Stimulated activated CD4-positive, alpha-beta T cell treated with anti-CD3 and anti-CD28 coated beads, TNF-alpha, amount 100 ng/mL, for 1 hour (primary cell): ENCODE data around the gene CMPK2.
A peak's percentile ranks its signal among the peaks of the same experiment; 100 is the strongest.

Source experiments
- DNase-seq, 3 donors: peaks; one replicate each; pipeline ENCODE4 v3.0.0-alpha.2; 2020; ENCODE audit warnings: low read depth in 3 of 3, low spot score in 1 of 3

Gene CMPK2

DNA sequence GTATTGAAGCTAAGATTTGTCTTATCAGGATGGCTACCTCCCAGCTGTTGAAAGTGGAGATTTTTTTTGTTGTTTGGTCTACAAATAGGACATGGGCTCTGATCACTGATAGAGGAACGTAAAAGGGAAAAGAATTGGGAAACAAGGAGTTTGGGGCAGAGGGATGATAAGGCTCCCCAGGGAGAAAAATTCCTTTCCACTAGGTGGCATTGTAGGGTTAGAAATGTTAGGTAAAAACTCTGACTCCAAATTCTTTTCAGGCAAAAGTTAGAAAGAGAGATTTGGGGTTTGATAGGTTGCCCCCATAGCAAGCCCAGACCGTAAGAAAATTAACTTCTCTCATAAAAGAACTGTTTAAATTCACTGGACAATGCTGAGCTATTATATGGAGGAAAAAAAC, 19.8 kb downstream of the CMPK2 start:
- no peak for DNase-seq

DNA sequence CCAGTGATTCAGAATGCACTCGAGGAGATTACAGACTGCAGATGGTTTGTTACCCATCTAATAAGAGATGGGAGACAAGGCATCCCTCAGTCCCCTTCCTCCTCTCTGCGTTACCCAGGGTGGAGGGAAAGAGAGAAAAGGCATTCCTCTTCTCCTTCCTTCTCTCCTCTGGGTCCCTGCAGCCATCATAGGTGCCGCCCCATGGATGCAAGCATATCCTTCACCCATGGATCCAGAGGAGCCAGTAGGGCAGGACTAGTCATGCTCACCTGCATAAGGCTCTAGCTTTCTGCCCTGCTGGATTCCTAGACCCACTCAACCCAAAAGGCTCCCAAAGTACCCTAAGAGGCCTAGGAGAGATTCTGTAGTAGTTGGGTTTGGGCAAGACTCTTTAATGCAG, 20.4 kb downstream of the CMPK2 start:
- no peak for DNase-seq

GRCh38 chr2:6841537-6842287, 24.0 kb downstream of the CMPK2 start:
- no peak for DNase-seq

GRCh38 chr2:6838673-6839319, 26.9 kb downstream of the CMPK2 start:
- no peak for DNase-seq

- no peak for DNase-seq
Measured at GRCh38 chr2:6835467-6835866, 30.2 kb downstream of the CMPK2 start.

DNA sequence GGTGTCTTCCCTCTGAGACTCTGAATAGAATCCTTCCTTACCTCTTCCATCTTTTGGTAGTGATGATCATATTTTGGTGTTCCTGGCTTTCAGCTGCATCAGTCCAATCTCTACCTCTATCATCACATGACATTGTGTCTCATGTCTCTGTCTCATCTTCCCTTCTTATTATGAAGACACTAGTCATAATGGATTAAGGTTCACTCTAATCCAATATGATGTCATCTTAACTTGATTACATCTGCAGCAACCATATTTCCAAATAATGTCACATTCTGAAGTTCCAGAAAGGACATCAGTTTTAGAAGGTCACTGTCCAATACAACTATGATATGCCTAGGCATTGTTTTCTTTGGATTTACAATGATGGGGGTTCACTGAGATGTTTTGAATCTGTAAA, 31.5 kb downstream of the CMPK2 start:
- no peak for DNase-seq

- no peak for DNase-seq
Measured at GRCh38 chr2:6833300-6833604, 32.5 kb downstream of the CMPK2 start.

DNA sequence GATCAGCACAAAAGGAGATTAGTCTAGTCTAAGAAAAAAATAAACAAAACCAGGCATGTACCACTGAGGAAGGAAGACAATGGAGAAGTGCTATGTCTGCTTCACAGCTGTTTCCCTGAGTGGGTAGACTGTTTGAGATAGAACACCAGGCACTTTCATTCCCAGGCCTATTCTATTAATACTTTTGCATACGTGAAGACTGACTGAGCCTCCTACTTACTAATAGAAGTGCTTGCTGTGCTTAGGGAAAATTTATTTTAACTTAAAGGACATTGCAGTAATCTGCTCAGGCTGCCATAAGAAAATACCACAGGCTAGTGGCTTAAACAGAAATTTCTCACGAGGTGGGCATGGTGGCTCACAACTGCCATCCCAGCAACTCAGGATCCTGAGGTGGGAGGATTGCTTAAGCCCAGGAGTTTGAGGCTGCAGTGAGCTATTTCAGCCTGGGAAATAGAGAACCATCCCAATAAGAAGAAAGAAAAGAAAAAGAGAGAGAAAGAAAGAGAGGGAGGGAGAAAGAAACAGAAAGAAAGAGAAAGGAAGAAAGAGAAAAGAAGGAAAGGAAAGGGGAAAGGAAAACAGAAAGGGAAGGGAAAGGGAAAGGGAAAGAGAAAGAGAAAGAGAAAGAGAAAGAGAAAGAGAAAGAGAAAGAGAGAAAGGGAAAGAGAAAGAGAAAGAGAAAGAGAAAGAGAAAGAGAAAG, 33.0 kb downstream of the CMPK2 start:
- no peak for DNase-seq

DNA sequence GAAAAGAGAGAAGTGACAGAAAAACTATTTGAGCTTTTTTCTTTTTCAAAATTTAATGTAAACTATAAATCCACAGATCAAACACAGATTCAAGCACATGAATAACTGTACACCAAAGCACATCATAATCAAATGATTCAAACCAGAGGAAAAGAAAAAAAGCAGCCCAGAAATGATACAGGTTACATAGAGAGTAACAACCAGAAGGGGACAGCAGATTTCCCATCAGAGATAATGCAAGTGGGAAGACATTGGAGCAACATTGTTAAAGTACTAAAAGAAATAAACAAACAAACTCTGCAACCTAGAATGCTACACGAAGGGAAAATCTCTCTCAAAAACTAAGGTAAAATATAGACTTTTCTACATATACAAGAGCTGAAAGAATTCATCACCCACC, 34.5 kb downstream of the CMPK2 start:
- DNase-seq = no peak

DNA sequence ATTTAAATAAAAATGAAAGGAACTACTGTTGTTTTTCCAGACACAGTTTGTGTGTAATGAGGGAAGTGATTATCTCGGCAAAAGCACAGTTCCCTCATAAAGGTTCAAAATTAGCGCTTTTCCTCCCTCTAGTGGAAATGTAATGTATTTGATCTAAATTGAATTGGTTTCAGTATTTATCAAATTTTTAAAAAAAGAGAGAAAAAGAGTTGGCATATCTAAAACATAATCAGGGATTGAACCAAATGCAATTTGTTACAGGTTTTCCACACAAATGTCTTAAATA, 37.5 kb downstream of the CMPK2 start:
- no peak for DNase-seq

DNA sequence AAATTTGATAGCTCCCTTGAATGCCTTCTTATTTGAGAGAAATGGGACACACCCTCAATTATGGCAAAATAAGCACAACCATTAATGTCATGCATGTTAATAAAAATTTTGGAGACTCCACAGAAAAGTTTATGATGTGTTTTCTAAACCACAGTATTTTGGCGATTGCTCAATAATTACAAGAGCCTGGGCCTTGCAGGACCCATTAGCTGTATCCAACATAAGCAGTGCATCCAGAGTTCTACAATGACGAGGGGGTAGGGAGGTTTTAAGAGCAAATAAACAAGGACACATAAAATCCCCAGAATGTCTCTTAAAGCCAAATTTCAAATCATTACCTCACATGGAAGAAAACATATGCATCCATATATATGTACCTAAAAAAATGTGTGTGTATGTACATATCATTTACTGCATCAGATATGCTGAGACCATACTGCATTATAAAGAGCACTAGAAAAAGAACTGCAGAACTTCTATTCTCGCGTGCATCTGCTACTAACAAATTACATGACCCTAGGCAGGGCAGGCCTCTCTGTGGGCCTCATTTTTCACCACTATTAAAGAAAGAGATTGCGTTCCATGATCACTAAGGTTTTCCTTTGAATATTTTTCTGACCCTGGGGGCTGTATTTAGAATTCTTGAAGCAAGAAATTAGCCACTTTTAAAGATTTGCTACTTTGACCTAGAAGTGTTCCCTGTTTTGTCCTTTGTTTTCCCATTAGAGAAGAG, 38.0 kb downstream of the CMPK2 start:
- no peak for DNase-seq

DNA sequence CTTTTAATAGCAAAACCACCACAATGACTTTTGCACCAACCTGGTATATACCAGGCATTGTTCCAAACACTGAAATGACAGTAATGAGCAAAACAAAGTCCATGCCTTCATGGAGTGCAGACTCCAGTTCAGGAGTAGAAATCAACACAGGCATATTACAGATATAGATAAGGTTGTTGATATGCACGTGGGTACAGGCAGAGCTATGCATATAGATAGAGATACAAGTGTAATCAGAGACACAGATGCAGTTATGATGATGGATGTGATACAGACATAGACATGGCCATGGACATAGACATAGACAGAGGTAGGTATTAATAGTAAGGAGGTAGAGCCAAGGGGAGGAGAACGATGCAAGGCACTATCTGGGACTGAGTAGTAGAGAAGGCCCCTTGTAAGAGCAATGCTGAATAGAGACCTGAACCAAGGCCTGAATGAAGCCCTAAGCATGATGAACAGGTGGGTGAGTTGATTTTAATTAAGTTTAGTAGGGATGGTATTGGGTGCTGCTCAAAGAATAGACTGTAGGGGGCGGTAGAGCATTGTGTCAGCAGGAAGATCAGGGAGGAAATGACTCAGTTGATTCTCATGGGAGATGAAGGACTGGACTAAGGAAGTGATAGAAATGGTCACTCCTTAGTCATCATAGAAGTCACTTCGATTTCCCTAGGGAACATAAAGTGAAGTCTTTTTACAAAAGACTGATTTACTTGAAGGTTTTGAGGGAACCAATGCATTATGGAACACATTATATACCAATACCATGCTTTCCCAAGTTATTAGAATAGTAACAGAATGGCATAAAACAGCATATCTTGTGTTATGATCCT, 39.4 kb downstream of the CMPK2 start:
- peak; percentile 3 to 20 (median 13) for DNase-seq

DNA sequence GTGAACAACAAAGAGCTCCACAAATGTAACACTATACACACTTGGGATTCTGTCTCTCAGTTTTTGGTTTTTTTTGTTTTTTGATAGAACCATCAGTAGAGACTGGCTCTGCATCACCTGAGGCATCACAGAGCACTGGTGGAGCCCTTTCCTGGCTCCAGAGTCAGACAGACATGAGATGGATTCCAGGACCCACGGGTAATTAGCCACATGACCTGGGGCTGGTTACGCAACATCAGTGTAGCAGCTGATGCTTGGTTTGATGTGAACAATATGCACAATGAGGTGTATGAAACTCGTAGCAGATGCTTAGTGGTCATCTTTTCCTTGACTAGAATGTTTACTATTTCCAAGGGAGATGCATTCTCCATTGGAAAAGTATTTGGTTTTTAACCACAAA, 40.7 kb downstream of the CMPK2 start:
- DNase-seq = no peak

DNA sequence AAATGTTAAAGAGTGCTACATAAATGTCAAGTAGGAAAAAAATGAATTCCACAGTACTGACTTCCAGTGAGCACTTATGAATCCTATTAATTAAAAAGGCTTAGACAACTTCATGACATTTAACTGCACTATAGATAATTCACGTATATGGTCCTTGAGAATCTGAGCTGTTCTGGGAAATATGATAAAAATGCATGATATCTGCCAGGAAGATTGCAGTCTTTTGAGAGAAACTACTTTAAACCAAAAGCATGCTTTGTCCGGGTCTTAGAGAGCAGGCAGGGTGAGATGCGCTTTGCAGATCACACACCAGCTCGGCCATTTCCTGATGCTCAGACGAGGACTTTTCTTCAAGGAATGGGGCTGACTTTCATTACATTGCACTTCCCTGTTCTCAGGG, 42.6 kb downstream of the CMPK2 start:
- no peak for DNase-seq

- DNase-seq = no peak
Measured at GRCh38 chr2:6822406-6822805, 43.3 kb downstream of the CMPK2 start.

DNA sequence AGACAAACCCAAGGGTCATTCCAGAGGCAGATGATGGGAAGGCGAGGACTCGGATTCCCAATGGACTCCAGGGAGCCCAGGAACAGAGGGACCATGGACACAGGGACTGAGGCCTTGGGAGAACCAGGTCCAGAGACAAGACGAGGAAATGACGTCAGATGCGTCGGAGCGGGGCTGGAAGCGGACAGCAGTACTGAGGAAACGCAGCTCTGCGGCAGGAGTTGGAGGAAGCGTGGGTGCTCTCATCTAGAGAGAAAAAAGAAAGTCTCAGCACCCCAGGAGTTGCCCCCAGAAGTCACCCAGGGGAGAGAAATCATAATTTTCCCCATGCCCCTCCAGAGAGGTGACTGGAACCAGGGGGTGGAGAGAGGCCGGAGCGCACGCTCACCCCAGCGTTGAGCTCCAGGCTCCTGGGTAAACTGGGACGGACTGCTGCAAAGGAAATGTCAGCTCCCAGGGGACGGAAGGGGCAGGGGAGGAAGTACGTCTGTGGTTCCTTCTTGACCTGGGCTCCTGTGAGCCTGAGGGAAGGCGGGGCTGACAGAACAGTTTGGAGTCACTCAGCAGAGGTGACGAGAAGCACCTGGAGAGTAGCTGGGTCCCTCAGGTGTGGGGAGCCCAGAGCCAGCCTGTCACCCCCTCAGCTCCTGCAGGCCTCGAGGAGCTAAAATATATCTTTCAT, 44.7 kb downstream of the CMPK2 start:
- no peak for DNase-seq

GRCh38 chr2:6820236-6820635, 45.5 kb downstream of the CMPK2 start:
- DNase-seq = no peak

DNA sequence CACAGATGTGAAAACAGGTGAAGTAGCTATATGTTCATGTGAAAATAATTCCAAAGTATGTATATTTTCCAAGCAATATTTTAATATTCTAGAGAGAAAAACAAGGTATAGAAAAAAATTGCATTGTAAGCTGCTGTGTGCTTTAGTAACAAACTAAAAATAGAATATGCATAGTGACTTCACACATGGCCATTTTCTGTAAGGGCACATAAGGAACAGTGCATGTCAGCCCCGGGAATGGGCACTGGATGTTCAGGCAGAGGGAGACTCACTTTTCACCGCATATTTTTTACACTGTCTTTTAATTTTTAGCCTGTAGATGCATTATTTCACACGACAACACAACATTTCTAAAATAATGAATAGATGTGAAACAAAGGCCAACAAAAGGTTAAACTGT, 46.0 kb downstream of the CMPK2 start:
- no peak for DNase-seq

DNA sequence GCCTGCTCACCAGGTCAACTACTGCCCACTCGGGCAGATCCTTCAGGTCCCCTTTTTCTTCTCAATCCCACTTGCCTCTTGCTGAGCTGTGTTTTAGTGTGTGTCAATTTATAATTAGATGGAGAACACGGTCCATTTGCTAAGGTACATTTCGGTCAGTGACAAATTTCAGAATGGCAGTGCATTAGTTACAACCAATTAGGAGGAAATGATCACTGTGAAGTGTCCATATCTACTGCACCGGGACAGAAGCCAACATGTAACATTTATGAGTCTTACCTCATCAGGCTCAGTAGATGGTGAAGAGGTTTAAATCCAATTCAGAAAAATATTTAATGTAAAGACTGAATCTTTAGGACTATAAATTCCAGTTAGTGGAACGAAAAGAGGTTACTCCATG, 47.7 kb downstream of the CMPK2 start:
- DNase-seq = no peak

- DNase-seq = no peak
Measured at GRCh38 chr2:6814869-6815268, 50.8 kb downstream of the CMPK2 start.

GRCh38 chr2:6814312-6814711, 51.4 kb downstream of the CMPK2 start:
- DNase-seq = no peak
